OCI-LY3 (cell line): ENCODE data around the gene ATP8A2.

ENCODE experiments used
- CTCF ChIP-seq: fragments of 200-600, 300-600 bp; sonication (generic); IDR thresholded peaks from 2 replicates; pipeline ENCODE4 v1.5.1; 2014; ENCODE audit warnings: antibody characterized with exemption, low read length, low read depth
- EZH2phosphoT487 ChIP-seq: fragments of 200-600 bp; shearing (Covaris generic); IDR thresholded peaks from 2 replicates; pipeline ENCODE4 v1.6.1; 2018; ENCODE audit warnings: antibody characterized with exemption, mixed run types, low read depth

- TF ChIP-seq CTCF: no peak
- TF ChIP-seq EZH2phosphoT487: no peak
These were observed 30.2 kb downstream of the ATP8A2 start for GRCh38 chr13:25401958-25402357.
